ENCODE data around the gene IDH3A. TPM values are rescaled to one million over a fixed set of nuclear protein-coding genes. Genes with fewer than 3 reads are reported as not detected.

IDH3A gene
- total and polyA plus RNA-seq, 3 donors from 2014 or later = 88.9 to 120 (median 119) TPM

DNA sequence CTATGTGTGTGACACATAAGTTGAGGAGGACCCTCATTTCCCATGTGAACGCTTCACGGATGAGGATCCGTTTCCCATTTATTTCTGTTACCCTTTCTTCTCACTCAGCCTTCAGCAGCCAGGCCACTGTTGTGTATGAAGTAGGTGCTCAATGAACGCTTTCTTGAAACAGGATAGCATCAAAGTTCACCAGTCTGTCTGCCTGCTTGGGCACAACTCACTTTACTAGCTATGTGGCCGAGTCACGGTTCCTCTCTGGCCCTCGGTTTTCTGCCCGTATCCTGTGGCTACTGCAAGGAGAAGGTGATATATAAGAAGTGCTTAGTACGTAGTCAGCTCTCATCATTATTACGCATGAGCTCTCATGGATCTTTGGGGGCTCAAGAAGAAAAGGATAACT is 62.8 kb downstream of the IDH3A start:
- Histone ChIP-seq H3K9me3 (no peaks in the 10 kb centered on the region), H3K36me3 (ENCODE audit: low read depth, missing control alignments) (no peaks in the 10 kb centered on the region), H3K4me3 (no peak overlapping the region), H3K27me3 (no peaks in the 10 kb centered on the region), H3K27ac (peak overlapping the region; percentile 69 to 74), H3K4me1 (peaks cover 35% of the 10 kb centered on the region)
- WGBS, 2 donors = 94 to 96% methylated on average over 10 of the region's 10 CpGs
- TF ChIP-seq, protein P1, sequence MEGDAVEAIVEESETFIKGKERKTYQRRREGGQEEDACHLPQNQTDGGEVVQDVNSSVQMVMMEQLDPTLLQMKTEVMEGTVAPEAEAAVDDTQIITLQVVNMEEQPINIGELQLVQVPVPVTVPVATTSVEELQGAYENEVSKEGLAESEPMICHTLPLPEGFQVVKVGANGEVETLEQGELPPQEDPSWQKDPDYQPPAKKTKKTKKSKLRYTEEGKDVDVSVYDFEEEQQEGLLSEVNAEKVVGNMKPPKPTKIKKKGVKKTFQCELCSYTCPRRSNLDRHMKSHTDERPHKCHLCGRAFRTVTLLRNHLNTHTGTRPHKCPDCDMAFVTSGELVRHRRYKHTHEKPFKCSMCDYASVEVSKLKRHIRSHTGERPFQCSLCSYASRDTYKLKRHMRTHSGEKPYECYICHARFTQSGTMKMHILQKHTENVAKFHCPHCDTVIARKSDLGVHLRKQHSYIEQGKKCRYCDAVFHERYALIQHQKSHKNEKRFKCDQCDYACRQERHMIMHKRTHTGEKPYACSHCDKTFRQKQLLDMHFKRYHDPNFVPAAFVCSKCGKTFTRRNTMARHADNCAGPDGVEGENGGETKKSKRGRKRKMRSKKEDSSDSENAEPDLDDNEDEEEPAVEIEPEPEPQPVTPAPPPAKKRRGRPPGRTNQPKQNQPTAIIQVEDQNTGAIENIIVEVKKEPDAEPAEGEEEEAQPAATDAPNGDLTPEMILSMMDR (IDR thresholded peaks at IDR 0.05) = no peak
- no peak for TF ChIP-seq POLR2A (IDR thresholded peaks at IDR 0.05)
- peak; percentile 12 for DNase-seq
- intact Hi-C loops (cut with DNase I; ENCODE audit: low total_unique reads) = no loop called here

DNA sequence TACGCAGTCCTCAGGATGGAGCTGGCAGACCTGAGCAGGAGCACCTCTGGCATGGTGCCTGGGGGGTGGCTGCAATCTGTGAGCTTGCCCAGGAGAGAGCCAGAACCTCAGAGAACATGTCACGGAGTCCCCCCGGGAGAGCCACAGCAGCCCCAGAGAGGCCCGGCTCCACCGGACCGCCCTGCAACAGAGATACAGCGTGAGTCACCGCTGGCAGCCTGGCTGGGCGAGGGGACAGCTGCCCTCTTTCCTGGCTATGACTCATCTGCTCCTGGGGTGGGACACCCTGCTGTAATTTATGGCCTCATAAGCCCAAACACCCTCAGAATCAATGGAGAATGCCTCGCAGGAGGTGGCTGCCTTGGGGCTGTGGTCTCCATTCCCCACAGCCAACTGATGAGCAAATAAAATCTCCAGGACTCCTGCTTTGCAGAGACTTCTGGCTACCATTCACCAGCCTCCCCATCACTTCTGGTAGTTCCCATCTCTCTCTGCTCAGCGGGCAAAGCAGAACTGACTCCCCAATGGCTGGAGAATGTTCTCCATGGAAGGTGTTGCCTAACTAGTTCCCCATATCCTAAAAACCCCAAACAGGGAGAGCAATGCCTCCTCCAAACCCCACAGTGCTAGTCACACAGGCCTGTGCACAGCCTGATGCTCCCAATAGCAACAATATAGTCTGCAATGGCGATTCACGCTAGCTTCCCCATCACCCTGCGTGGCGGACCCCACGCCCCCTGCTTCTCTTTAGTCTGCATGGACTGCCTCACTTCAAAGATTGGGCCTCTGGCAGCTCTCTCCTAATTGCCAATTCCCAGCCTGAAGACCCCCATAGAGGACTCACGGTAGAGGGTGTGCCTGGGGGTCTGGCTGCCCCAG is 63.6 kb downstream of the IDH3A start:
- H3K27me3 ChIP-seq = no peaks in the 10 kb centered on the region
- H3K9me3 ChIP-seq = no peaks in the 10 kb centered on the region
- peak; percentile 40 for DNase-seq
- no peaks in the 10 kb centered on the region for H3K36me3 ChIP-seq (ENCODE audit: low read depth, missing control alignments)
- peak overlapping the region in 1 of 2 donors; percentile 69 for H3K27ac ChIP-seq
- WGBS, 2 donors = 81 to 87% methylated on average over 13 to 17 of the region's 17 CpGs
- peaks cover 32% of the 10 kb centered on the region for H3K4me1 ChIP-seq
- intact Hi-C loops (cut with DNase I; ENCODE audit: low total_unique reads) = no loop called here
- H3K4me3 ChIP-seq = no peak overlapping the region
- TF ChIP-seq POLR2A (IDR thresholded peaks at IDR 0.05) = no peak
- TF ChIP-seq, protein P1 (IDR thresholded peaks at IDR 0.05) = no peak

DNA sequence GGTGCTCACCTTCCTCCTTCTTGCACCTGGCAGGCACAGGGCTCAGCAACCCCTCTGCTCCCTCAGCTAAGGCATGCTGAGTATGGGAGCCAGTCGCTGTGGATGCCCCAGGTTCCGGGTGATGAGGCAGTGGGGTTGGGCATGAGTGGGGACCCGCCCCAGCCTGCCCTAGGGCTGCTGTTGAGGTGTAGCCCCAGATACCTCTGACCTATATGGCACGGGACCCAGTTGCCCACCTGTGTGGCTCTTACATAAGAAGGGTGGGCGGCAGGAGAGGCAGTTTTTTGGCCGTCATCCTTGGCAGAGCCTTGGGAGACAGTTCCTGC is 64.2 kb downstream of the IDH3A start:
- intact Hi-C loops (cut with DNase I; ENCODE audit: low total_unique reads) = no loop called here
- peaks cover 29% of the 10 kb centered on the region for H3K4me1 ChIP-seq
- 80 to 95% methylated on average over 1 to 6 of the region's 6 CpGs for WGBS, 2 donors
- no peak overlapping the region for H3K27ac ChIP-seq
- no peak for DNase-seq
- H3K4me3 ChIP-seq = no peak overlapping the region
- TF ChIP-seq POLR2A (IDR thresholded peaks at IDR 0.05) = no peak
- H3K27me3 ChIP-seq = no peaks in the 10 kb centered on the region
- H3K9me3 ChIP-seq = no peaks in the 10 kb centered on the region
- H3K36me3 ChIP-seq (ENCODE audit: low read depth, missing control alignments) = no peaks in the 10 kb centered on the region

DNA sequence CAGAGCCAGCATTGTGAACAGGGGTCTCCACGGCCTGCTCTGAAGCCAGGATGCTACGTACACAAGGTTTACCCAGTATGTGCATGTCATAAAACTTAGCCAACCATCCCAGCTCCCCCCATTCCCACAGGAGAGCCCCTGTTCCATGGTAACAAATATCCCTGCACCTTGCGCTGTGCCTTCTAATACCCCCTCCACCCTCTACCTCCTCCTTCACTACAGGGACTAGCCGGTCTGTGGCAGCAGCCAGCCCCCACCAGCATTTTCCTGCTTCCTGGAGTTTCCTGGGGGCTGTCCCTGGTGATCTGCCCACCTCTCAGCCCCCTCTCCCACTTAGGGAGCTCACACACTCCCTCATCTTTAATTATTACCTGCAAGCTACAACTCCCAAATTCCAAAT is 64.8 kb downstream of the IDH3A start:
- TF ChIP-seq, protein P1 (IDR thresholded peaks at IDR 0.05) = no peak
- TF ChIP-seq POLR2A (IDR thresholded peaks at IDR 0.05) = no peak
- H3K4me3 ChIP-seq = no peak overlapping the region
- no peak overlapping the region for H3K27ac ChIP-seq
- 97 to 100% methylated on average over 3 to 4 of the region's 4 CpGs for WGBS, 2 donors
- DNase-seq = no peak
- intact Hi-C loops (cut with DNase I; ENCODE audit: low total_unique reads) = no loop called here
- H3K4me1 ChIP-seq = peaks cover 29% of the 10 kb centered on the region
- H3K9me3 ChIP-seq = no peaks in the 10 kb centered on the region
- no peaks in the 10 kb centered on the region for H3K27me3 ChIP-seq
- H3K36me3 ChIP-seq (ENCODE audit: low read depth, missing control alignments) = no peaks in the 10 kb centered on the region

DNA sequence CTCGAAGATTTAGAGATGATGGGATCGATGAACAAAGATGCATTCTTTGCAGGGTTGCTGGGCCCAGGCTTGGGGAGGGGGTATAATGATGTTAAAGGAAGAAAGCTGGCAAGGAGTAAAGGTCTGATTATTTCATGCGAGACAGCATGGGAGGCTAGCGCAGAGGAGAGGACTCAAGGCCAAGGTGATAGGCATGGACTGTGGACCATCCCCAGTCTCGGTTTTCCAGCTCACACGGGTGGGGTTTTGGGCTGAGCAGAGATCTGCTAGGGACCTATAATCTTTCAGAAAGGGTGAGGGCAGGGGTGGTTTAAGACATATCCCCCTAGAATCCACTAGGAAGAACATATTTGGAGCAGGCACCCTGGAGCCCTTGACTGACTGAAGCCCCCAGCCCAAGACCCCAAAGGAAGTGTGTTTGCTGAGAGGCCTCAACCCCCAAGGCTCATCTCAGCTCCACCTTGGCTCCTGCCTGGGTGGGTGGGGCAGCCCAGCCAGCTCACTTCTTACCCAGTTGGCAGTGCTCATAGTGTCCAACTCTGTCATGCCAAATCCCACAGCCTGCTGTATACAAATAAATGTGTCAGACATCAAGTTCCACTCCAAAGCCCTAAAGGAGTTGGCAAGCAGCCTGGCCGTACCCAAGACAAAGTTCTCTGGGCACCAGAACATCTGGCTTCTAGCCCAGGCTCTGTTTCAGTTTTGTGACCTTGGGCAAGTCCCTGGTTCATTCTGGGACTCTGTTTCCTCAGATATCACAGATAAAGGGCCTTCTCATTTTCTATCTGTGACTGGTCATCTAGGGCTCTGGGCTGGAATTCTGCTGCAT is 67.3 kb downstream of the IDH3A start:
- peak; percentile 95 for DNase-seq
- Histone ChIP-seq H3K27me3 (no peaks in the 10 kb centered on the region), H3K36me3 (ENCODE audit: low read depth, missing control alignments) (no peaks in the 10 kb centered on the region), H3K4me3 (no peak overlapping the region), H3K27ac (peak overlapping the region; percentile 42 to 53), H3K9me3 (no peaks in the 10 kb centered on the region), H3K4me1 (peaks cover 23% of the 10 kb centered on the region)
- WGBS, 2 donors = 64 to 83% methylated on average over 7 of the region's 7 CpGs
- TF ChIP-seq, protein P1 (IDR thresholded peaks at IDR 0.05) = no peak
- no peak for TF ChIP-seq POLR2A (IDR thresholded peaks at IDR 0.05)
- intact Hi-C loops (cut with DNase I; ENCODE audit: low total_unique reads) = no loop called here
